WTC11 (cell line): ENCODE results near the gene DPP9. TPM values are rescaled to one million over a fixed set of nuclear protein-coding genes. Genes with fewer than 3 reads are reported as not detected.

Experiments
- ATAC-seq: fragments of 200-7000 bp; cut with Tn5 transposase; 2 replicates; pipeline ENCODE4 v1.10.0; 2021; ENCODE audit warnings: mild to moderate bottlenecking, moderate library complexity
- CTCF ChIA-PET: fragments of 300-600 bp; sonication (Branson Sonifier 250); formaldehyde crosslinking; loops from one replicate; lab custom pipeline; 2021; ENCODE audit warnings: antibody characterized with exemption; lab: Charles Lee
- POLR2A ChIA-PET: fragments of 350-600 bp; sonication (Branson Sonifier 250); formaldehyde crosslinking; loops from one replicate; lab custom pipeline; 2021; ENCODE audit warnings: antibody characterized with exemption; lab: Charles Lee
- DNase-seq: peaks from one replicate; pipeline ENCODE4 v3.0.0; 2021; ENCODE audit warnings: low spot score
- H3K27ac Mint-ChIP-seq: 2 replicates; pipeline ENCODE4 v1.8.0; 2021; ENCODE audit warnings: mixed read lengths
- H3K27me3 Mint-ChIP-seq: 2 replicates; pipeline ENCODE4 v1.8.0; 2021; ENCODE audit warnings: low read depth, mild to moderate bottlenecking, moderate library complexity, mixed read lengths
- H3K36me3 Mint-ChIP-seq: 2 replicates; pipeline ENCODE4 v1.8.0; 2021; ENCODE audit warnings: mixed read lengths
- H3K4me1 Mint-ChIP-seq: 2 replicates; pipeline ENCODE4 v1.8.0; 2022; ENCODE audit warnings: mixed read lengths
- H3K4me3 Mint-ChIP-seq: 2 replicates; pipeline ENCODE4 v1.8.0; 2021; ENCODE audit warnings: mild to moderate bottlenecking, moderate library complexity, mixed read lengths
- H3K9me3 Mint-ChIP-seq: 2 replicates; pipeline ENCODE4 v1.8.0; 2021; ENCODE audit warnings: mixed read lengths
- ATF2 ChIP-seq: sonication (generic); formaldehyde crosslinking; IDR thresholded peaks from 2 replicates; pipeline ENCODE4 v1.8.1; 2022; ENCODE audit warnings: low read depth, missing genetic modification reagents, borderline replicate concordance
- CREB1 ChIP-seq: sonication (generic); formaldehyde crosslinking; IDR thresholded peaks from 2 replicates; pipeline ENCODE4 v1.8.0; 2023; ENCODE audit warnings: mild to moderate bottlenecking, missing genetic modification reagents
- FOXP1 ChIP-seq: sonication (generic); formaldehyde crosslinking; IDR thresholded peaks from 2 replicates; pipeline ENCODE4 v1.8.0; 2022; ENCODE audit warnings: missing genetic modification reagents, mild to moderate bottlenecking, moderate library complexity, borderline replicate concordance
- GRHL2 ChIP-seq: fragments of 250-450 bp; sonication (Bioruptor Pico); IDR thresholded peaks from 2 replicates; pipeline ENCODE4 v1.8.0; 2022; ENCODE audit warnings: mild to moderate bottlenecking, moderate library complexity; ENCODE audit not compliant: insufficient replicate concordance, severe bottlenecking
- NFATC4 ChIP-seq: fragments of 250-450 bp; sonication (Bioruptor Pico); IDR thresholded peaks from 2 replicates; pipeline ENCODE4 v1.9.0; 2021; ENCODE audit warnings: mild to moderate bottlenecking
- NR1H2 ChIP-seq: sonication (generic); formaldehyde crosslinking; IDR thresholded peaks from 2 replicates; pipeline ENCODE4 v1.9.0; 2021; ENCODE audit warnings: mild to moderate bottlenecking, moderate library complexity, missing genetic modification reagents
- RELA ChIP-seq: sonication (generic); formaldehyde crosslinking; IDR thresholded peaks from 2 replicates; pipeline ENCODE4 v1.8.1; 2022; ENCODE audit warnings: missing genetic modification reagents, mild to moderate bottlenecking, borderline replicate concordance
- SMAD4 ChIP-seq: sonication (generic); formaldehyde crosslinking; IDR thresholded peaks from 2 replicates; pipeline ENCODE4 v1.8.0; 2022; ENCODE audit warnings: mild to moderate bottlenecking, missing genetic modification reagents
- ZNF396 ChIP-seq: fragments of 250-450 bp; sonication (Bioruptor Pico); IDR thresholded peaks from 2 replicates; pipeline ENCODE4 v1.8.0; 2021; ENCODE audit warnings: mild to moderate bottlenecking, moderate library complexity, borderline replicate concordance
- total RNA-seq: library from RNA; stranded (reverse); gene quantifications from 3 replicates; pipeline ENCODE4 v1.2.3, GENCODE V29; 2021
- TF ChIP-seq, protein P1 (sequence below): sonication (generic); formaldehyde crosslinking; conservative IDR thresholded peaks from 2 replicates; pipeline ENCODE4 v1.8.1; 2022; ENCODE audit warnings: mild to moderate bottlenecking, missing genetic modification reagents
- TF ChIP-seq, protein P2 (sequence below): sonication (generic); formaldehyde crosslinking; IDR thresholded peaks from 2 replicates; pipeline ENCODE4 v1.8.1; 2023; ENCODE audit warnings: mild to moderate bottlenecking, missing genetic modification reagents
- TF ChIP-seq, protein P3 (sequence below): sonication (generic); formaldehyde crosslinking; IDR thresholded peaks from 2 replicates; pipeline ENCODE4 v1.8.0; 2023; ENCODE audit warnings: mild to moderate bottlenecking, missing genetic modification reagents
- TF ChIP-seq, protein P4 (sequence below): sonication (generic); formaldehyde crosslinking; IDR thresholded peaks from 2 replicates; pipeline ENCODE4 v1.8.0; 2022; ENCODE audit warnings: missing genetic modification reagents

Gene DPP9
- total RNA-seq, 1 experiment from 2014 or later: 52.9 TPM

GRCh38 chr19:4642625-4643024, 81.0 kb downstream of the DPP9 start (continued):
- TF ChIP-seq, protein P1, sequence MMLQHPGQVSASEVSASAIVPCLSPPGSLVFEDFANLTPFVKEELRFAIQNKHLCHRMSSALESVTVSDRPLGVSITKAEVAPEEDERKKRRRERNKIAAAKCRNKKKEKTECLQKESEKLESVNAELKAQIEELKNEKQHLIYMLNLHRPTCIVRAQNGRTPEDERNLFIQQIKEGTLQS (CRISPR knock-in tag): no peak
- TF ChIP-seq RELA (CRISPR knock-in tag) (no peak), SMAD4 (no peak)
- TF ChIP-seq, protein P2, sequence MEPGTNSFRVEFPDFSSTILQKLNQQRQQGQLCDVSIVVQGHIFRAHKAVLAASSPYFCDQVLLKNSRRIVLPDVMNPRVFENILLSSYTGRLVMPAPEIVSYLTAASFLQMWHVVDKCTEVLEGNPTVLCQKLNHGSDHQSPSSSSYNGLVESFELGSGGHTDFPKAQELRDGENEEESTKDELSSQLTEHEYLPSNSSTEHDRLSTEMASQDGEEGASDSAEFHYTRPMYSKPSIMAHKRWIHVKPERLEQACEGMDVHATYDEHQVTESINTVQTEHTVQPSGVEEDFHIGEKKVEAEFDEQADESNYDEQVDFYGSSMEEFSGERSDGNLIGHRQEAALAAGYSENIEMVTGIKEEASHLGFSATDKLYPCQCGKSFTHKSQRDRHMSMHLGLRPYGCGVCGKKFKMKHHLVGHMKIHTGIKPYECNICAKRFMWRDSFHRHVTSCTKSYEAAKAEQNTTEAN (CRISPR knock-in tag): no peak

DNA sequence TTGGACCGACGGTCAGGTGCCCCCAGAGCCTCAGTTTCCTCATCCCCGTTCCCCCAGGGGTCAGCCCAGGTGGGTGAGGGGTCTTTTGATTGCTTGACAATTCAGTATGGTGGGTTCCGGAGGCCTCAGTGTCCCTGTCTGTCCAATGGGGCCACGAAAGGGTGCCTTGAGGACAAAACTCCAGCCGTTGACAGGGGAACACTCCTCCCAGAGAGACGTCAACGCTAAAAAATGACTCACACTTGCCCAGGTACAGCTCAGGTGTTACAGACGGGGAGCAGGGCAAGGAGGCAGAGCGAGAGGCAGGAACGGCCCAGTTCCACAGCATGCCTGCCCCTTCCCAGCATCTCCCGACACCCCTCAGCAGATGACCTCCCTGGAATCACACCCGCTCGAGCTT, 82.5 kb downstream of the DPP9 start:
- H3K4me3 Mint-ChIP-seq: peak overlapping the region; percentile 20; the same call in 1 of the 2 replicates
- DNase-seq (no peak), ATAC-seq (no peak)
- H3K4me1 Mint-ChIP-seq: peaks cover 16% of the 10 kb centered on the region
- TF ChIP-seq, protein P3, sequence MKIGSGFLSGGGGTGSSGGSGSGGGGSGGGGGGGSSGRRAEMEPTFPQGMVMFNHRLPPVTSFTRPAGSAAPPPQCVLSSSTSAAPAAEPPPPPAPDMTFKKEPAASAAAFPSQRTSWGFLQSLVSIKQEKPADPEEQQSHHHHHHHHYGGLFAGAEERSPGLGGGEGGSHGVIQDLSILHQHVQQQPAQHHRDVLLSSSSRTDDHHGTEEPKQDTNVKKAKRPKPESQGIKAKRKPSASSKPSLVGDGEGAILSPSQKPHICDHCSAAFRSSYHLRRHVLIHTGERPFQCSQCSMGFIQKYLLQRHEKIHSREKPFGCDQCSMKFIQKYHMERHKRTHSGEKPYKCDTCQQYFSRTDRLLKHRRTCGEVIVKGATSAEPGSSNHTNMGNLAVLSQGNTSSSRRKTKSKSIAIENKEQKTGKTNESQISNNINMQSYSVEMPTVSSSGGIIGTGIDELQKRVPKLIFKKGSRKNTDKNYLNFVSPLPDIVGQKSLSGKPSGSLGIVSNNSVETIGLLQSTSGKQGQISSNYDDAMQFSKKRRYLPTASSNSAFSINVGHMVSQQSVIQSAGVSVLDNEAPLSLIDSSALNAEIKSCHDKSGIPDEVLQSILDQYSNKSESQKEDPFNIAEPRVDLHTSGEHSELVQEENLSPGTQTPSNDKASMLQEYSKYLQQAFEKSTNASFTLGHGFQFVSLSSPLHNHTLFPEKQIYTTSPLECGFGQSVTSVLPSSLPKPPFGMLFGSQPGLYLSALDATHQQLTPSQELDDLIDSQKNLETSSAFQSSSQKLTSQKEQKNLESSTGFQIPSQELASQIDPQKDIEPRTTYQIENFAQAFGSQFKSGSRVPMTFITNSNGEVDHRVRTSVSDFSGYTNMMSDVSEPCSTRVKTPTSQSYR (CRISPR knock-in tag): no peak
- no peak for TF ChIP-seq CREB1 (CRISPR knock-in tag)
- no peak for TF ChIP-seq GRHL2
- TF ChIP-seq, protein P4, sequence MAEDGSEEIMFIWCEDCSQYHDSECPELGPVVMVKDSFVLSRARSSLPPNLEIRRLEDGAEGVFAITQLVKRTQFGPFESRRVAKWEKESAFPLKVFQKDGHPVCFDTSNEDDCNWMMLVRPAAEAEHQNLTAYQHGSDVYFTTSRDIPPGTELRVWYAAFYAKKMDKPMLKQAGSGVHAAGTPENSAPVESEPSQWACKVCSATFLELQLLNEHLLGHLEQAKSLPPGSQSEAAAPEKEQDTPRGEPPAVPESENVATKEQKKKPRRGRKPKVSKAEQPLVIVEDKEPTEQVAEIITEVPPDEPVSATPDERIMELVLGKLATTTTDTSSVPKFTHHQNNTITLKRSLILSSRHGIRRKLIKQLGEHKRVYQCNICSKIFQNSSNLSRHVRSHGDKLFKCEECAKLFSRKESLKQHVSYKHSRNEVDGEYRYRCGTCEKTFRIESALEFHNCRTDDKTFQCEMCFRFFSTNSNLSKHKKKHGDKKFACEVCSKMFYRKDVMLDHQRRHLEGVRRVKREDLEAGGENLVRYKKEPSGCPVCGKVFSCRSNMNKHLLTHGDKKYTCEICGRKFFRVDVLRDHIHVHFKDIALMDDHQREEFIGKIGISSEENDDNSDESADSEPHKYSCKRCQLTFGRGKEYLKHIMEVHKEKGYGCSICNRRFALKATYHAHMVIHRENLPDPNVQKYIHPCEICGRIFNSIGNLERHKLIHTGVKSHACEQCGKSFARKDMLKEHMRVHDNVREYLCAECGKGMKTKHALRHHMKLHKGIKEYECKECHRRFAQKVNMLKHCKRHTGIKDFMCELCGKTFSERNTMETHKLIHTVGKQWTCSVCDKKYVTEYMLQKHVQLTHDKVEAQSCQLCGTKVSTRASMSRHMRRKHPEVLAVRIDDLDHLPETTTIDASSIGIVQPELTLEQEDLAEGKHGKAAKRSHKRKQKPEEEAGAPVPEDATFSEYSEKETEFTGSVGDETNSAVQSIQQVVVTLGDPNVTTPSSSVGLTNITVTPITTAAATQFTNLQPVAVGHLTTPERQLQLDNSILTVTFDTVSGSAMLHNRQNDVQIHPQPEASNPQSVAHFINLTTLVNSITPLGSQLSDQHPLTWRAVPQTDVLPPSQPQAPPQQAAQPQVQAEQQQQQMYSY: no peak
- no peak for TF ChIP-seq NR1H2 (CRISPR knock-in tag)
- no peak for TF ChIP-seq FOXP1 (CRISPR knock-in tag)
- no peak for TF ChIP-seq ATF2 (CRISPR knock-in tag)
- no peak for TF ChIP-seq NFATC4 (CRISPR knock-in tag)
- no peak for TF ChIP-seq ZNF396 (CRISPR knock-in tag)
- no peaks in the 10 kb centered on the region for H3K36me3 Mint-ChIP-seq
- no peaks in the 10 kb centered on the region for H3K9me3 Mint-ChIP-seq
- POLR2A ChIA-PET: no interaction called here
- no peak overlapping the region for H3K27ac Mint-ChIP-seq
- CTCF ChIA-PET: interaction anchor here (1.3 to 3.0 kb wide), 2 partner anchors 89 to 117 kb away, joined by 3 to 20 read pairs; no protein-coding TSS in a partner anchor
- H3K27me3 Mint-ChIP-seq: peaks cover 27% of the 10 kb centered on the region
